Endothelial cell (in vitro differentiated cells): ENCODE data around the gene OCIAD2. TPM values are rescaled to one million over a fixed set of nuclear protein-coding genes. Genes with fewer than 3 reads are reported as not detected.
"Not testable (repeated sequence)": the region's sequence is repeated elsewhere in the genome, so short reads cannot be mapped to it uniquely, and the experiment has no call there.

Source experiments
- DNase-seq: peaks from one replicate; pipeline ENCODE4 v3.0.0; 2021; ENCODE audit warnings: low spot score
- H3K27ac Mint-ChIP-seq: one replicate; pipeline ENCODE4 v1.8.0; 2021; ENCODE audit warnings: mixed read lengths, inconsistent platforms; ENCODE audit not compliant: unreplicated experiment
- H3K27me3 Mint-ChIP-seq: one replicate; pipeline ENCODE4 v1.8.0; 2021; ENCODE audit warnings: mild to moderate bottlenecking, moderate library complexity, mixed read lengths, inconsistent platforms; ENCODE audit not compliant: unreplicated experiment
- H3K36me3 Mint-ChIP-seq: one replicate; pipeline ENCODE4 v1.8.0; 2021; ENCODE audit warnings: mild to moderate bottlenecking, low read depth, mixed read lengths, inconsistent platforms; ENCODE audit not compliant: unreplicated experiment
- H3K4me1 Mint-ChIP-seq: one replicate; pipeline ENCODE4 v1.8.0; 2021; ENCODE audit warnings: mild to moderate bottlenecking, mixed read lengths, inconsistent platforms; ENCODE audit not compliant: unreplicated experiment
- H3K4me3 Mint-ChIP-seq: one replicate; pipeline ENCODE4 v1.8.0; 2021; ENCODE audit warnings: mild to moderate bottlenecking, mixed read lengths, inconsistent platforms; ENCODE audit not compliant: unreplicated experiment
- H3K9me3 Mint-ChIP-seq: one replicate; pipeline ENCODE4 v1.8.0; 2021; ENCODE audit warnings: mixed read lengths, inconsistent platforms; ENCODE audit not compliant: unreplicated experiment
- total RNA-seq: library from RNA; stranded (reverse); fragmentation: NEBNext Ultra II Directional; extraction: Animal tissue kit (Norgen Biotek cat#: 25700); gene quantifications from one replicate; pipeline ENCODE4 v1.2.1, GENCODE V29; 2021; ENCODE audit not compliant: unreplicated experiment
- TF ChIP-seq, protein P1 (sequence below): fragments of 200-600 bp; sonication (generic); IDR thresholded peaks from one replicate; pipeline ENCODE4 v1.5.0; 2021; ENCODE audit warnings: antibody characterized with exemption; ENCODE audit not compliant: unreplicated experiment

The OCIAD2 gene
- total RNA-seq, 1 donor from 2014 or later: 50.0 TPM

DNA sequence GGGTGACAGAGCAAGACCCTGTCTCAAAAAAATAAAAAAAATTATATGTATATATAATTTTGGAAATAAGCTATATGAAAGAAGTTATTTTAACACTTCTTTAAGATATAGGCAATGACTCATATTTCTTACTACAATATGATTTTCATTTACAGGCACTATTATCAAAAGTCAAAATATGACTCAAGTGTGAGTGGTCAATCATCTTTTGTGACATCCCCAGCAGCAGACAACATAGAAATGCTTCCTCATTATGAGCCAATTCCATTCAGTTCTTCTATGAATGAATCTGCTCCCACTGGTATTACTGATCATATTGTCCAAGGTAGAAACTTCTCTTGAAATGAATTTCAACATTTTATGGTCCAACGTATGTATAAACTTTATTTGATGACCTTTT, 54.9 kb downstream of the OCIAD2 start:
- Mint-ChIP-seq H3K27ac (no peak overlapping the region), H3K36me3 (peaks cover 23% of the 10 kb centered on the region), H3K9me3 (no peaks in the 10 kb centered on the region), H3K4me1 (no peaks in the 10 kb centered on the region), H3K27me3 (no peaks in the 10 kb centered on the region), H3K4me3 (no peak overlapping the region)
- TF ChIP-seq, protein P1, sequence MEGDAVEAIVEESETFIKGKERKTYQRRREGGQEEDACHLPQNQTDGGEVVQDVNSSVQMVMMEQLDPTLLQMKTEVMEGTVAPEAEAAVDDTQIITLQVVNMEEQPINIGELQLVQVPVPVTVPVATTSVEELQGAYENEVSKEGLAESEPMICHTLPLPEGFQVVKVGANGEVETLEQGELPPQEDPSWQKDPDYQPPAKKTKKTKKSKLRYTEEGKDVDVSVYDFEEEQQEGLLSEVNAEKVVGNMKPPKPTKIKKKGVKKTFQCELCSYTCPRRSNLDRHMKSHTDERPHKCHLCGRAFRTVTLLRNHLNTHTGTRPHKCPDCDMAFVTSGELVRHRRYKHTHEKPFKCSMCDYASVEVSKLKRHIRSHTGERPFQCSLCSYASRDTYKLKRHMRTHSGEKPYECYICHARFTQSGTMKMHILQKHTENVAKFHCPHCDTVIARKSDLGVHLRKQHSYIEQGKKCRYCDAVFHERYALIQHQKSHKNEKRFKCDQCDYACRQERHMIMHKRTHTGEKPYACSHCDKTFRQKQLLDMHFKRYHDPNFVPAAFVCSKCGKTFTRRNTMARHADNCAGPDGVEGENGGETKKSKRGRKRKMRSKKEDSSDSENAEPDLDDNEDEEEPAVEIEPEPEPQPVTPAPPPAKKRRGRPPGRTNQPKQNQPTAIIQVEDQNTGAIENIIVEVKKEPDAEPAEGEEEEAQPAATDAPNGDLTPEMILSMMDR: no peak
- no peak for DNase-seq

DNA sequence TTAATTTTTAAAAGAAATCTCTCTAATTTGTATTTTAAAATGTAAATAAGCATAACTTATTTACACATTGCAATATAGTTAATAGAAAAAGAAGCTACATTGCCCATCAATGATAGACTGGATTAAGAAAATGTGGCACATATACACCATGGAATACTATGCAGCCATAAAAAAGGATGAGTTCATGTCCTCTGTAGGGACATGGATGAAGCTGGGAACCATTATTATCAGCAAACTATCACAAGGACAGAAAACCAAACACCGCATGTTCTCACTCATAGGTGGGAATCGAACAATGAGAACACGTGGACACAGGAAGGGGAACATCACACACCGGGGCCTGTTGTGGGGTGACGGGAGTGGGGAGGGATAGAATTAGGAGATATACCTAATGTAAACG, 57.8 kb downstream of the OCIAD2 start:
- peaks cover 25% of the 10 kb centered on the region for H3K36me3 Mint-ChIP-seq
- H3K27ac Mint-ChIP-seq: not testable (repeated sequence)

DNA sequence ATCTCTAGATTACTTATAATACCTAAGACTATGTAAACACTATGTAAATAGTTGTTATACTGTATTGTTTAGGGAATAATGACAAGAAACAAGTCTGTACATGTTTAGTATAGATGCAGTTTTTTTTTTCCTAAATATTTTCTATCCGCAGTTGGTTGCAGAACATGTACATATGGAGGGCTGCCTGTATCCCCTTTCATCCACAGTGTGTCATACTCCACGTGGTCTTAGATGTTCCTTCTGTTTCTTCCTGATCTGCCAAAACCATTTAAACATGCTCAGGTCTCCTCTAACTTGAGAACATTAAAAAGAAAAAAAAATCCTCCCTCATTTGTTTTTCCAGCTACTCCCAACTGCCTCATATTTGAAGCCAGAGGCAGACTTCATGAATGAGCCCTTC, 61.7 kb downstream of the OCIAD2 start:
- Mint-ChIP-seq H3K36me3 (peaks cover 35% of the 10 kb centered on the region), H3K4me3 (no peak overlapping the region), H3K27me3 (no peaks in the 10 kb centered on the region), H3K9me3 (no peaks in the 10 kb centered on the region), H3K4me1 (no peaks in the 10 kb centered on the region), H3K27ac (no peak overlapping the region)
- TF ChIP-seq, protein P1: no peak
- no peak for DNase-seq

More for the DNA sequence above, 57.8 kb downstream of the OCIAD2 start:
- not testable (repeated sequence) for H3K4me3 Mint-ChIP-seq, DNase-seq, H3K9me3 Mint-ChIP-seq, H3K27me3 Mint-ChIP-seq, H3K4me1 Mint-ChIP-seq

DNA sequence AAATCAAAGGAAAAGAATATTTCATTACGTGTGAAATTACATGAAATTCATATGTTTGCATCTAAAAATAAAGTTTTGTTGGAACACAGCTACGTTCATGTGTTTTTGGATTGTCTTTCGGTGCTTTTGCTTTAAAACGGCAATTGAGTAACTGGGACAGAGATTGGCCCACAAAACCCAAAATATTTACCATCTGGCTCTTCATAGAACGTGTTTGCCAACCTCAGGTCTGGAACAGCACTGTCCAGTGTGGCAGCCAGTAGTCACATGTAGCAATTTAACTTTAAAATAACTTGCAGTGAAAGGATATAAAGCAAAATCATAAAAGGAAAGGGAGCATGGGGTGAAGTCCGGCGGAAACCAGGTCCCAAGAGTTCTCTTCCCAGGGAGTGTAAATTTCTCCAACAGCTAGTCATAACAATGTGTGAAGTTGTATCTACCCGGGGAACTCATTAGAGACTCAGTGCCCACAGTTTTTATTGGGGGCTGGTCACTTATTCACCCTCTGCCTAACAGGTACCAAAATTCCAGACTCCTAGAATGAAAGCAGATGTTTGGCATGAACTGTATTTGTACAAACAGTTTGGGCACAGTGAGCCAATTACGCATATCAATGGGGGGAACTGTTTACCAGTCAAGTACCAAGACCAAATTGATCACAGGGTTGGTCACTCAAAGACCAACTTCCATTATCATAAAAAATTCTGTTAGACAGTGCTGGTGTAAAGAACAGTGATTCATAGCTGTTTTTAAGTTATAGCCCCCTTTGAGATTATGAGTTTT, 65.3 kb downstream of the OCIAD2 start:
- Mint-ChIP-seq H3K27ac (no peak overlapping the region), H3K9me3 (no peaks in the 10 kb centered on the region), H3K4me1 (no peaks in the 10 kb centered on the region), H3K36me3 (peaks cover 30% of the 10 kb centered on the region), H3K27me3 (no peaks in the 10 kb centered on the region), H3K4me3 (no peak overlapping the region)
- TF ChIP-seq, protein P1: no peak
- DNase-seq: no peak

DNA sequence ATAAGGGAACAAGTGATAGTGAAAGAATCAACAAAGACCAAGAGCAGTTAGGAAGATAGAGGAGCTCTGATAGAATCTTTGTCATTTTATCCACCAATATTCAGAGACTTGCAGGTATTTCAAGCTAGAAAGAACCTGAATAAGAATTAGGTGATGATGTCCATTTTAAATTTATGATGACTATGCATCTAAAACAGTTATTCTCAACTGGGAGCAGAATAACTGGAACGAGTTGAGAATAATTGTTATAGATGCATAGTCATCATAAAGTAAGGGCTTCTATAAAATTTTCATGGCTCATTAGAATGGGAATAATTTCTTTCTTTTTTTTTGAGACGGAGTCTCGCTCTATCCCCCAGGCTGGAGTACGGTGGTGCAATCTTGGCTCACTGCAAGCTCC, 69.9 kb downstream of the OCIAD2 start:
- no peak overlapping the region for H3K27ac Mint-ChIP-seq
- no peaks in the 10 kb centered on the region for H3K9me3 Mint-ChIP-seq
- peaks cover 2% of the 10 kb centered on the region for H3K27me3 Mint-ChIP-seq
- peaks cover 7% of the 10 kb centered on the region for H3K4me1 Mint-ChIP-seq
- TF ChIP-seq, protein P1: no peak
- no peak for DNase-seq
- H3K4me3 Mint-ChIP-seq: no peak overlapping the region
- H3K36me3 Mint-ChIP-seq: peaks cover 20% of the 10 kb centered on the region

Other genes with a start within 250 kb of the OCIAD2 start
- 93.3 TPM for gene FRYL, start 126.5 kb downstream of the OCIAD2 start, total RNA-seq
- 121 TPM for gene OCIAD1, start 75.7 kb downstream of the OCIAD2 start, total RNA-seq
- gene CWH43, start 79.5 kb upstream of the OCIAD2 start, total RNA-seq: not detected